Nephron (organoid): ENCODE results near the gene PRKCD.
"Not testable (repeated sequence)": the region's sequence is repeated elsewhere in the genome, so short reads cannot be mapped to it uniquely, and the experiment has no call there.

ENCODE experiments used
- H3K27ac Mint-ChIP-seq, 3 experiments: 2 replicates each; pipeline ENCODE4 v1.8.0; 2020; ENCODE audit warnings: mixed read lengths in 3 of 3, mild to moderate bottlenecking in 2 of 3, moderate library complexity in 1 of 3
- H3K27me3 Mint-ChIP-seq: 2 replicates; pipeline ENCODE4 v1.8.0; 2021; ENCODE audit warnings: low read depth, mild to moderate bottlenecking, moderate library complexity, mixed read lengths
- H3K36me3 Mint-ChIP-seq: 2 replicates; pipeline ENCODE4 v1.8.0; 2020; ENCODE audit warnings: low read depth, mixed read lengths
- H3K4me1 Mint-ChIP-seq: 2 replicates; pipeline ENCODE4 v1.8.0; 2020; ENCODE audit warnings: mixed read lengths
- H3K4me3 Mint-ChIP-seq, 3 experiments: 2 replicates each; pipeline ENCODE4 v1.8.0; 2020; ENCODE audit warnings: mild to moderate bottlenecking in 3 of 3, mixed read lengths in 3 of 3, moderate library complexity in 2 of 3
- H3K9me3 Mint-ChIP-seq: 2 replicates; pipeline ENCODE4 v1.8.0; 2020; ENCODE audit warnings: mixed read lengths
- CTCF ChIP-seq, 3 experiments: fragments of 200-600 bp; sonication (generic); IDR thresholded peaks; one replicate each; pipeline ENCODE4 v1.5.0; 2021; ENCODE audit warnings: antibody characterized with exemption in 3 of 3; ENCODE audit not compliant: unreplicated experiment in 3 of 3

PRKCD gene

GRCh38 chr3:53150247-53151085 is 10.5 kb upstream of the PRKCD start:
- no peak for TF ChIP-seq CTCF (IDR thresholded peaks at IDR 0.05; ENCODE audit: unreplicated experiment in 3 of 3)
- H3K36me3 Mint-ChIP-seq = no peaks in the 10 kb centered on the region
- H3K4me1 Mint-ChIP-seq = peaks cover 6% of the 10 kb centered on the region
- peak overlapping the region in 1 of 3 experiments; percentile 15 for H3K27ac Mint-ChIP-seq
- no peak overlapping the region for H3K4me3 Mint-ChIP-seq
- H3K9me3 Mint-ChIP-seq = no peaks in the 10 kb centered on the region
- H3K27me3 Mint-ChIP-seq = peaks cover 23% of the 10 kb centered on the region

GRCh38 chr3:53151086-53151438 is 9.9 kb upstream of the PRKCD start:
- H3K4me3 Mint-ChIP-seq, H3K9me3 Mint-ChIP-seq, H3K27ac Mint-ChIP-seq, H3K4me1 Mint-ChIP-seq, H3K36me3 Mint-ChIP-seq: not testable (repeated sequence)
- H3K27me3 Mint-ChIP-seq = peaks cover 23% of the 10 kb centered on the region

GRCh38 chr3:53151465-53151864 is 9.5 kb upstream of the PRKCD start:
- no peak overlapping the region for H3K27ac Mint-ChIP-seq

GRCh38 chr3:53151870-53152660 is 8.9 kb upstream of the PRKCD start:
- Mint-ChIP-seq H3K4me3 (no peak overlapping the region), H3K9me3 (no peaks in the 10 kb centered on the region), H3K27me3 (peaks cover 23% of the 10 kb centered on the region), H3K27ac (no peak overlapping the region), H3K4me1 (peaks cover 12% of the 10 kb centered on the region), H3K36me3 (no peaks in the 10 kb centered on the region)
- no peak for TF ChIP-seq CTCF (IDR thresholded peaks at IDR 0.05; ENCODE audit: unreplicated experiment in 3 of 3)

More at GRCh38 chr3:53151465-53151864, 9.5 kb upstream of the PRKCD start:
- H3K27me3 Mint-ChIP-seq = peaks cover 23% of the 10 kb centered on the region
- peaks cover 12% of the 10 kb centered on the region for H3K4me1 Mint-ChIP-seq
- TF ChIP-seq CTCF (IDR thresholded peaks at IDR 0.05; ENCODE audit: unreplicated experiment in 3 of 3) = no peak
- no peak overlapping the region for H3K4me3 Mint-ChIP-seq
- H3K9me3 Mint-ChIP-seq = no peaks in the 10 kb centered on the region
- no peaks in the 10 kb centered on the region for H3K36me3 Mint-ChIP-seq

- no peak overlapping the region for H3K4me3 Mint-ChIP-seq
- no peaks in the 10 kb centered on the region for H3K36me3 Mint-ChIP-seq
- peaks cover 13% of the 10 kb centered on the region for H3K4me1 Mint-ChIP-seq
- no peak for TF ChIP-seq CTCF (IDR thresholded peaks at IDR 0.05; ENCODE audit: unreplicated experiment in 3 of 3)
- H3K27ac Mint-ChIP-seq = peak overlapping the region in 2 of 3 experiments; percentile 28 to 44
- H3K27me3 Mint-ChIP-seq = peaks cover 28% of the 10 kb centered on the region
- H3K9me3 Mint-ChIP-seq = no peaks in the 10 kb centered on the region
Measured at GRCh38 chr3:53153264-53153823, 7.7 kb upstream of the PRKCD start.

GRCh38 chr3:53153980-53154379 is 7.0 kb upstream of the PRKCD start:
- TF ChIP-seq CTCF (IDR thresholded peaks at IDR 0.05; ENCODE audit: unreplicated experiment in 3 of 3) = no peak
- H3K9me3 Mint-ChIP-seq = no peaks in the 10 kb centered on the region
- H3K27me3 Mint-ChIP-seq = peaks cover 34% of the 10 kb centered on the region
- H3K4me3 Mint-ChIP-seq = no peak overlapping the region
- H3K36me3 Mint-ChIP-seq = no peaks in the 10 kb centered on the region
- H3K4me1 Mint-ChIP-seq = peaks cover 20% of the 10 kb centered on the region
- H3K27ac Mint-ChIP-seq = peak overlapping the region in 2 of 3 experiments; percentile 28 to 44
